Kidney (tissue), 14 donors: ENCODE results near the gene PIP5K1A. TPM values are rescaled to one million over a fixed set of nuclear protein-coding genes. Genes with fewer than 3 reads are reported as not detected.

ENCODE experiments used
- DNase-seq, 5 donors: peaks; one replicate each; pipeline ENCODE4 v3.0.0-alpha.2; 2013 to 2020
- FAIRE-seq: peaks from 2 replicates; lab custom pipeline; 2012; peaks lifted over from hg19 to GRCh38; lab: Jason Lieb, UNC
- H3K27ac ChIP-seq, 2 donors: one replicate each; pipeline ENCODE4 v1.7.0; 2013; ENCODE audit warnings: low read depth in 2 of 2, low read length in 2 of 2, inconsistent platforms in 1 of 2
- H3K27me3 ChIP-seq: one replicate; pipeline ENCODE4 v1.7.1; 2013; ENCODE audit warnings: low read length, inconsistent platforms; ENCODE audit not compliant: control insufficient read depth, insufficient read depth
- H3K36me3 ChIP-seq, 3 donors: one replicate each; pipeline versions ENCODE4 v1.7.0 to v1.7.1; 2013; ENCODE audit warnings: low read length in 3 of 3, control low read depth in 1 of 3, inconsistent platforms in 1 of 3; ENCODE audit not compliant: insufficient read depth in 3 of 3, control insufficient read depth in 2 of 3
- H3K4me1 ChIP-seq, 3 donors: one replicate each; pipeline versions ENCODE4 v1.7.0 to v1.7.1; 2013; ENCODE audit warnings: low read length in 3 of 3, inconsistent platforms in 1 of 3, low read depth in 1 of 3; ENCODE audit not compliant: control insufficient read depth in 2 of 3, insufficient read depth in 2 of 3
- H3K4me3 ChIP-seq, 3 donors: one replicate each; pipeline versions ENCODE4 v1.7.0 to v1.8.1; 2013; ENCODE audit warnings: low read length in 3 of 3, control low read depth in 1 of 3, inconsistent platforms in 1 of 3
- H3K9ac ChIP-seq, 3 donors: one replicate each; pipeline versions ENCODE4 v1.7.0 to v1.7.1; 2013; ENCODE audit warnings: low read length in 3 of 3, control low read depth in 1 of 3, inconsistent platforms in 1 of 3
- H3K9me3 ChIP-seq, 3 donors: one replicate each; pipeline versions ENCODE4 v1.7.0 to v1.7.1; 2013; ENCODE audit warnings: low read length in 3 of 3, control low read depth in 1 of 3, inconsistent platforms in 1 of 3; ENCODE audit not compliant: control insufficient read depth in 2 of 3, insufficient read depth in 1 of 3
- CTCF ChIP-seq: IDR thresholded peaks from 3 replicates; pipeline ENCODE4 v1.5.1; 2012; ENCODE audit warnings: mild to moderate bottlenecking, moderate library complexity, borderline replicate concordance; ENCODE audit not compliant: insufficient read depth; ENCODE audit errors: extremely low read depth
- intact Hi-C: fragments of 100-400 bp; cut with DNase I; formaldehyde crosslinking; loops from one replicate; pipeline ENCODE4 v1.11.1; 2022
- polyA plus RNA-seq: library from polyadenylated mRNA; stranded (reverse); fragments of 350-450 nt; fragmentation: Illumina TruSeq; extraction: RNeasy Lipid Tissue Mini Kit (QIAGEN cat#74804); gene quantifications from one replicate; pipeline ENCODE4 v1.2.3, GENCODE V29; 2014; ENCODE audit warnings: low read depth, low replicate concordance; ENCODE audit not compliant: insufficient read depth
- total RNA-seq: library from RNA; stranded (reverse); fragmentation: NEBNext Ultra II Directional; extraction: Animal tissue kit (Norgen Biotek cat#: 25700); gene quantifications from one replicate; pipeline ENCODE4 v1.2.1, GENCODE V29; 2021
- donor health status: control.
- donor health status: control.
- donor health status: control.
- donor health status: control.
- donor health status: control.
- donor health status: DM: yes; HTN: yes; CAD: no.
- donor health status: Normal renal cell carcinoma (clear cell type).

The PIP5K1A gene
- total and polyA plus RNA-seq, 2 donors from 2014 or later = 15.5 to 49.0 TPM

DNA sequence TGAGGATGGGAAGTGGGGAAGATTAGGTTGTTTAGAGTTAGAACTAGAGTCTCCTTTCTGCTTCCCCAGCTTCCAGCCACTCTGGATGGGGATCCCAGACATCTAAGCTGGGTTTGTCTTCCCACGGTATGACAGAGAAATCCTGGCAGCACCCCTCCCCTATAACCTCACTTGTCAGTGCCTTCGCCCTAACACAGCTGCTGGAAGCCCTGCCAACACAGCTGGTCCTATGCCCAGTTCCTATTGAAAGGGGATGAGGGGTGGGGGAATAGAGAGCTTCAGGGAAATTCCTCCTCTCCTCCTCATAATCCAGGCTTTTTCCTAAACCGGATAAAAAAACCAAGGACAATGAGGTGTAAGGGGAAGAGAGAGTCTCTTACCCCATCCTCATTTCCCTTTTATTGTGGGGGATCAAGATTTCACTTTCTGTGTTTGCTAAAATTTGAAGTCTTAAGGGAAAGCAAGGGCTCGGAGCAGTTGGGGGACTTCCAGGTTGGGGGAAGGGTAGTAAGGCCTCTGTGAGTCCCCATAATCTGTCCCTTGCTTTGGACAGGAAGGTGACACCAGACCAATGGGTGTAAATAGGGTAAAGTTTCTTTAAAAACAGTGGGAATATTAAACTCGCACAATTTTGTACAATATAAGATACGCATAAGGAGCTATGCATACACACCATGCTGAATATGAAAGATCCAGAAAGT is 23.2 kb upstream of the PIP5K1A start:
- peaks cover 4 to 29% (median 21%) of the 10 kb centered on the region in 3 donors for H3K36me3 ChIP-seq
- H3K4me1 ChIP-seq = no peaks in the 10 kb centered on the region
- H3K27ac ChIP-seq = no peak overlapping the region
- H3K4me3 ChIP-seq = no peak overlapping the region
- DNase-seq (peak in 1 of 5 donors; percentile 38), FAIRE-seq (no peak)
- no peak overlapping the region for H3K9ac ChIP-seq
- H3K27me3 ChIP-seq = no peaks in the 10 kb centered on the region
- H3K9me3 ChIP-seq = no peaks in the 10 kb centered on the region
- intact Hi-C loops = no loop called here
- no peak for TF ChIP-seq CTCF

DNA sequence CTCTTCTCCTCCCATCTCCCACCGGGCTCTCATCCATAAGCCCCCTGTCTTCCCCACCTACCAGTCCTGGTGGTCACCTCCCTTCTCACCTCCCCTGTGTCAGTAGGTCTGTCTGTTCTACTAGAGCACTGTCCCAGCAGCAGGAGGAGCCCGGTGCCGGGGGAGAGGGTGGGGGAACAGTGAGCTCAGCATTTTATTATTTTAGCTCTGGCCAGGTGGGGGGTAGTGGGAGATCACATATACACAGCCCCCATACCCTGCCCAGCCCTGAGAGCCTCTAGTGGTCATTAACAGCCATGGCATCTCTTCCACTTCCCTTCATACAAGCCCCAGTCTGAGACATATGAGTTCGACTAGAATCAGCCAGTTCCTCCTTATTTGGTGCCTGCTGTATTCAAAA is 22.5 kb upstream of the PIP5K1A start, which contains the start of gene TMOD4:
Gene TMOD4, minus strand, starts transcription at position 119 of the 400 bp plus-strand sequence. CDS start 1,106 bp downstream, outside the sequence.
- no peak within 1 kb of the TSS for H3K27ac ChIP-seq
- no peaks in the 10 kb centered on the region for H3K4me1 ChIP-seq
- DNase-seq (peak in 1 of 5 donors; percentile 39), FAIRE-seq (no peak)
- peaks cover 4 to 33% (median 23%) of the 10 kb centered on the region in 3 donors for H3K36me3 ChIP-seq
- no peak within 1 kb of the TSS for H3K4me3 ChIP-seq
- H3K9ac ChIP-seq = no peak within 1 kb of the TSS
- peak; percentile 26 for TF ChIP-seq CTCF
- intact Hi-C loops = no loop called here
- no peaks in the 10 kb centered on the region for H3K9me3 ChIP-seq
- no peaks in the 10 kb centered on the region for H3K27me3 ChIP-seq

DNA sequence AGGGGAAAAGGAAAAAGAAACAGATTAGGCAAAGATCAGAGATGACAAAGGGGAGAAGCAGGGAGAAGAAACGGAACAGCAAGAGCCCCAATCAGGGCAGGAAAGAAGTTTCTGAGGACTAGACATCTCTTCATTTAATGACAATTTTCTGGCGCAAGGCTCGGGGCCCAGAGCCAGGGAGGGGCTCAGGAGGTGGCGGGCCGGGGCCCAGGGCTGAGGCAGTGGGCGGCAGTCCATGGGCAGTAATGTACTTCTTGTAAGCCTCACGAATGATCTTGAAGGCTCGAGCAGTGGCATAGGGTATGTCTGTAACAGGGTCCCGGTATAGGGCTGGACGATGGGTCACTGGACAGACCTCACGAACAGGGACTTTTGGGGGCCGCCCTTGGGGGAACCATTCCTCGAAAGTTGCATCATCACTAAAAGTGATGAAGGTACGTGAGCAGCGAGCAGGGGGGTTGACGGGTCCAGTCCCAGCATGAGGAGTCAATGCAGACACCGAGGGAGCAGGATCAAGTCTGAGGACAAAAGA is 21.8 kb upstream of the PIP5K1A start:
- Histone ChIP-seq H3K27me3 (no peaks in the 10 kb centered on the region), H3K9me3 (no peaks in the 10 kb centered on the region), H3K4me1 (no peaks in the 10 kb centered on the region), H3K4me3 (no peak overlapping the region), H3K9ac (no peak overlapping the region), H3K27ac (no peak overlapping the region), H3K36me3 (peaks cover 4 to 39% (median 26%) of the 10 kb centered on the region in 3 donors)
- intact Hi-C loops = no loop called here
- DNase-seq (peak in 1 of 5 donors; percentile 43), FAIRE-seq (no peak)
- TF ChIP-seq CTCF = no peak
